ENCODE data around the gene DNAJA3.

DNA sequence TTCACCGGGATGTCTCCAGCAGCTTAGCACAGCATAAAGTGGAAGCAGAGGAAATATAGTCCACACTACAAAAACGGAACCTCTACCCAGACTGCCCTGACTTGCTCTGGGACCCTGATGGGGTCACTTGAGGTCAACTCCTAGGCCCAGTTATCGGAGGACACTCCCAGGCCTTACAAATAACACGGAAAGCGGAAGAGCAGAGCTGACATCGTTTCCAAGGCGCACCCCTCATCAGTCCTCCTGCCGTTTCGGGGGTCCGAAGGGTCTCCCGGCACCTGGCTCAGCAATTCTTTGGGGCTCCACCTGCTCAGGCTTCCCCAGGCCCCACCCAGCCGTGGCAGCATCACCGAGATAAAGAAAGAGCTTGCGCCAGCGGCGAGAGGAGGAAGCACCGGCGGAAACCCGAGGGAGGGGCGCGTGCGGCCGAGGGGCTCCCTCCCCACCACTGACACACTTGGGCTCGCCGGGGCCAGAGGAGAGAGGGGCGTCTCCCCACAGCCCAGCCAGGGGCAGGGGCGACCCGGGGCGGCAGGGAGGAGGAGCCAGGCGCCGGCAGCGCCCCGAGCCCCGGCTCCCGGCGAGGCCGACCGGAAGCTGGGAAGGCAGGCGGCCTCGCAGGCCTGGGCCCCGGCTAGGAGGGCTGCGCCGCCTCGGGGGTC, 10.0 kb upstream of the DNAJA3 start:
- TF ChIP-seq FOXK2 (IDR thresholded peaks at IDR 0.05), result no peak
- TF ChIP-seq BHLHE40 (IDR thresholded peaks at IDR 0.05; ENCODE audit: borderline replicate concordance), result no peak
- no peak for TF ChIP-seq SUZ12 (IDR thresholded peaks at IDR 0.05)
